ENCODE data around the gene ELFN2. TPM values are rescaled to one million over a fixed set of nuclear protein-coding genes. Genes with fewer than 3 reads are reported as not detected.
"Not testable (repeated sequence)": the region's sequence is repeated elsewhere in the genome, so short reads cannot be mapped to it uniquely, and the experiment has no call there.

Gene ELFN2
- total RNA-seq, 1 experiment from 2014 or later, result 2.3 TPM

DNA sequence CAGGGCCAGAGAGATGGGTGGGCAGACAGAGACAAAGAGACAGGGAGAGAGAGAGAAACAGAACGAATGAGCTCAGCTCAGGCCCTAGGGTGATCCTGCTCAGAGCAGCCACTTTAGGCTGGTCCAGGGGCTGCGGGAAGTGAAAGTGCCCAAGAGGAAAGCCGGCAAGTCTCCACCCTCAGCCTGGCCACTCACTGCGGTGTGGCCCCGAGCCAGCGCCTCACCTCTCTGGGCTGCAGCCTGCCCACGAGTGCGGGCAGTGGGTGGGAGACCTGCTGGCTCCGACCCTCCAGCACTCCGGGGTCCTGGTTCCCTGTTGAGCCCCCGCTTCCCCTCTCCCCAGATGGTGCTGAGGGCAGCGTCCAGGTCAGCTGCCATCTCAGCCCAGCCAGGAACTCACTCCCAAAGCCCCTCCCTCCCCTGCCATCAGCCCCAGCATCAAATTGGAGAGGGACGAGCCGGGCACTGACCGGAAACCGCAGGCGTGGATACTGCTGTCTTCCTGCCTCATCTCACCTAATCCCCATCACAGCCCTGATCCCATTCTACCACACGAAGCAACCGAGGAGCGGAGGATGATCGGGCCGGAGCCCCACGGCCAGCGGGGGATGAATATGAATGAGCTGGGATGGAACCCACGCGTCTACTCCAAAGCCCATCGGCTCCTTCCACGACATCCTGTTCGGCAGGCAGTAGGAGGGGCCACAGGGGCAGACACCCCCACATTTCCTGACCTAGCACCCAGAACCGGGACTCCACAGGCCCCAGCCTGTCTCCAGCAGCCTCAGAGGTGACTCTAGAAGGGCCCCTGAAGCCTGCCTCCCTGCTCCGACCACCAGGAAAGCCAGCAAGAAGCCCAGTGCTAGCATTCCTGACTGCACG, 16.9 kb downstream of the ELFN2 start:
- DNase-seq (ENCODE audit: low read depth), result peak; percentile 73

DNA sequence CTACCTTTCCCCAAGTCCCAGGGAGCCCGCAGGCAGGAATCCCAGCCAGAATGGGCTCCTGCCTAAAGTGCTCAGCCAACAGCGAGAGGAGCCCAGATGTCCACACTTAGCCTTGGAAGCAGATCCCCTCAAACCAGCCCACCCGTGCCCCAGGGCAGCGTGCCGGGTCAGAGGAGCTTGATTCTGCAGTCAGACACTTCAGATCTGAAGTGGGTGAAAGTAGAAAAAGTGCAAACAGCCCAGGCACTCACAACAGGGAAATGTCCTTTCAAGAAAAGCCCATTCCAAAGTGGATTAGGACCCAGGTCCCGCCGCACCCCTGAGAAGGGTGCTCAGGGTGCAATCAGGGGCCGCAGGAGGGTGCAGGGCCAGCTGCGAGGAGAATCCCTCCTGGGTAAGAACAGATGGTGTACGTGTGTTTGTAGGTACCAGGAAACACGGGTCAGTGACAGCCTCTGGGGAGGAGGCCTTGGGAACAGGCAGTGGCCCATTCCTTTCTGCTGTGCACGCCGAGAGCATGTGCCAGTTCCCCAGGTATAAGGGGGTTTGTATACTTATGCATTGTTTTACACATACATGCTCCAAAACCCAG, 17.7 kb downstream of the ELFN2 start:
- no peak for DNase-seq (ENCODE audit: low read depth)

DNA sequence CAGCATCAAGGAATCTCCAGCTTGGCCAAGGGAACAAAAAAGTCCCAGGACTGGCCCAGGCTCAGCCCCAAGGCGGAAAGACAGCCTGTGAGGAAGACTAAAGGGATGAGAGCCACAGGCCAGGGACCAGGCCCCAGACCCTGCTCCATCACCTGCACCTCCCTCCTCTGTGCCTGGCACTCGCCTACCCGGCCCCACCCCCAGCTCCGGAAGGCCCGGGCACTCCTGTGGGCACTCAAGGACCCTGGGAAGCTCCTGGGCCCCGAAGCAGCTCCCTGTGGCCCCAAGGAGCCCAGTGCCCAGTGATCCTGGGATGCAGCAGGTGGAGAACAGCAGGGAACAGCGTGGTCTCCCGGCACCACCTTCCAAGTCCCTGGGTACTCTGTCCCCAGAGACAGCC, 18.2 kb downstream of the ELFN2 start:
- no peak for DNase-seq (ENCODE audit: low read depth)

DNA sequence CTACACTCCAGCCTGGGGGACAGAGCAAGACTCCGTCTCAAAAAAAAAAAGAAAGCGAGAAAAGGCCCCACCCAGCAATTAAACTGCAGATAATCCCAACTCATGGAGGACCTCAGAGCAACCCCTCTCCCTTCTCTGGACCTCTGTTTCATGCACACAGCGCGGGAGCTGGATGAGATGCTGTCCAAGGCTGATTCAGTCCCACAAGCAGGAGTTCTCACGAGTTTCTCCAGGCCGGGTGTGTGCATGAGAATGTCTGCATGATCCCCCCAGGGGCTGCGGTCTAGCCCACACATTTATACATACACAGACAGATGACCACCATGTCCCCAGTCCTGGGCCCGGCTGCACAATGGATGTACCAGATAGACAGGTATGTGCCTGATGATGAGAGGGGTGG, 19.4 kb downstream of the ELFN2 start:
- DNase-seq (ENCODE audit: low read depth), result no peak

DNA sequence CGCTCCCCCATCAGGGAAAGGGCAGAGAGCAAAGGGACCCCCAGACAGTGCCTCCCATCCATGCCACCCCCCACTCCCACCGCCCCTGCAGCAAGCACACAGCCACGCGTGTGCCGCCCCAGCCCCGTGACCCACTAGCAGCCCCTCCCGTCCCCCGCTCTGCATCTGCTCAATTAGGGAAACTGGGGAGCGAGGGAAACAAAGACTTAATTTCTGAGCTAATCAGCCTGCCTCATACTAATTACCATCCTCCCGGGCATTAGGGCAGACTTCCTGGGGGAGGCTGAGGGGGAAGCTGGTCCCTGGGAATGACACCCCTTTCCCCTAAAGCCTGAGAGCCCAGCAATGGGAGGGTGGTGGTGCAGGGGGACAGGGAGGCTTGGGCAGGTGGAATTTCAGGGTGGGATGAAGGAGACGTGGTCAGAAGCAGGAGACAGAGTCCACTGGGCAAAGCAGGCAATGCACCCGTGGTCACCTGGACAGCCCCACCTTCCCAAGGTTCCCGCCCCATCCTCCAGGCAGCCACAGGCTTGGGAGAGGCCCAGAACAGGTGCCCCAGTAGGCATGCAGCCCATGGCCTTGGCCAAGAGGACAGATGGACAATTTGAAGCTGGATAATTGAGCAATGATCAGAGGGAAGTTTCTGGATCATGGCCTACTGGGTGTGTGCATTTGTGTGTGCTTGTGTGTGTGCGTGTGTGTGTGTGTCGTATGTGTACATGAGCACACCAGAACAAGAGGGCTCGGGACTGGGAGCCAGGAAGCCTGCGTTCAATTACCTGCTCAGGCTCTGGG, 20.6 kb downstream of the ELFN2 start:
- no peak for DNase-seq (ENCODE audit: low read depth)

DNA sequence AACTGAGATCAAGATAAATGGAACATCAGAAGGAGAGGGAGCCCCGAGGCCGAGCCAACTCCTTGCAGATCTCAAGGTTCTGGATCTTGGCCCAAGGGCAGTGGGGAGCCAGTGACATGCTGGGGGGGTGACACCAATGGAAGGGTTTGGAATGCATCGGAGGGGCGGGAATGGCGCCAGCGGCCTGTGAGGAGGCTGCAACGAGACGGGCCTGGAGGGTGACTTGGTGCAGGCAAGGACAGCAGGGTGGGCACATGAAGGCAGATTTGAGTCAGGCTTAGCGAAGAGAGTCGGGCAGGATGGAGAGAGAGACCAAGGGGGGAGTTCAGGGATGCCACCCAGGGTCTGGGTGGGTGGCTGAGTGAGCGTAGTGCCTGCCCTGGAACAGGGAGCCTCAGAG, 23.2 kb downstream of the ELFN2 start:
- DNase-seq (ENCODE audit: low read depth), result no peak

DNA sequence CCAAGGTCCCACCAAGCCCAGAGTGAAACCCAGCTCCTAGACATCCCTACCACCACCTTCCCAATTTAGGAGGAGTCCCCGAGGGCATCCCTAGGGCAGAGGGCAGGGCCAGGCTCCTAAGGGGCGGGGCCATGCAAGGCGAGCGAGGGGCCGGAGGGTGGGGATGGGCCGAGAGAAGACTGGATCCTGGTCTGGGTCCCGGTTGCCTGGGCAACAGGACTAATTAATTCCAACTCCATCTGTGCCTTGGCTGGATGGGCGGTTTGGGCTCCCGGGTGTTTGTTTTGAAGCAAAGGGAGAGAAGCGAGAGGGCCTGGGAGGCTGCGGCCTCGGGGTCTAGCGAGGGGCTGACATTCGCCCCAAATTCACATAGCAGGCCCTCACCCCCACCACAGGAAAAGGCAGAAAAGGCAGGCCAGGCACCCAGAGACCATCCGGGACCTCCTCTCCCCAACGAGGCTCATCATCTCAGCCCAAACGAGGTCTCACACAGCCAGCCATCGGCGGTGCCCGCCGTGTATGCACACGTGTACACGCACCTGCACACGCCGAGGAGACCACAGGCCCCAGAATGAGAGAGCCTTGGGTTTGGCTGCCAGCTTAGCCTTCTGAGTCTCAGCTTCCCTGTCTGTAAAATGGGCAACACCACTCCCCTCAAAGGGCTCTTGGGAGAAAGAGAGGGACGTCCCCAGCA, 23.9 kb downstream of the ELFN2 start:
- DNase-seq (ENCODE audit: low read depth), result no peak

DNA sequence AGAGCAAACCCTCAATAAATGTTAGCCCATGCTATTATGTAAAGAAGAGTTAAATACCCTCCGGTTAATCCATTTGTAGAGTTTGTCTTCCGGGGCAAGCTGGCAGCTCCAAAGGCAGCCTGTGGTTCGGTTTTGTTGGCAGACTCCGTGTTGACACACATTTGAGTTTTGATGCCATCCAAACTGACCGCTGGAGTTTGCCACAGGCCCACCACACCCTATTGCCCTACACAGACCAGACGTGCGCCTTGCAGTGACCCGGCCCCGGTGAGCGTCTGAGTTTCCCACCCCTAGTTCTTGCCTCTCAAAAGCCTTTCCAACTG, 25.1 kb downstream of the ELFN2 start:
- no peak for DNase-seq (ENCODE audit: low read depth)

DNA sequence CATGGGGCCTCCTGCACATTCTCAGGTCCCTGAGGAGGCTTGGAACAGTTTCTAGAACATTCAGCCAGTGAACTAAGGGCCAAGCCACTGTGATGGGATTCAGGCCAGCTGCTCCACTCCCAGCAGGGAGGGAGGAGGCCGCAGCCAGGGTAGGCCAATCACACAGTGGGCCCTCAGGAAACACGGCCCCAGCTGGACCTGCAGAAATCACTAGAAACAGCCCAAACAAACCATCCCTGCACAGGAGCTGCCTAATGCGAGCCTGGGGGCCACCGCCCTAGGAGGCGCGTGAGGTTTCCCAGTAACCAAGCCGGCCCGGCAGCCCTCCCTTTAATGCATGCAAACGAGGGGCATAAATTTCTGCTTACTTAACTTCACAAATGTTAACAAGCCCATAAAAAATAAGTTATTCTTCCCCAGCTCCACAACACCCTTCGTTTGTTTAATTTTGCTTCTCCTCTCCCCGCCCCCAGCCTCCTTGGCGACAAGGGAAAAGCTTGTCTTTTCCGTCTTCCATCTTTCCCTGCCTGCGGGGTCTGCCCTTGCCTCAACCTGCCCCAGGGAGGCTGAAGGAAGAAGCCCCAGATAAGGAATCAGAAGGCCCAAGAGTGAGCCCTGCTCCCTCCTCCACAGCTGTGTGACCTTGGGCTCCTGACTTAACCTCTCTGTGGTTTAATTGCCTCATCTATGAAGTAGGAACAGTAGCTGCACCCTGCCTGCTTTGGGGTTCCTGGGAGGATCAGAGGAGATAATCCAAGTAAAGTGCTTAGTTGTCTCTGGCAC, 25.7 kb downstream of the ELFN2 start:
- no peak for DNase-seq (ENCODE audit: low read depth)

DNA sequence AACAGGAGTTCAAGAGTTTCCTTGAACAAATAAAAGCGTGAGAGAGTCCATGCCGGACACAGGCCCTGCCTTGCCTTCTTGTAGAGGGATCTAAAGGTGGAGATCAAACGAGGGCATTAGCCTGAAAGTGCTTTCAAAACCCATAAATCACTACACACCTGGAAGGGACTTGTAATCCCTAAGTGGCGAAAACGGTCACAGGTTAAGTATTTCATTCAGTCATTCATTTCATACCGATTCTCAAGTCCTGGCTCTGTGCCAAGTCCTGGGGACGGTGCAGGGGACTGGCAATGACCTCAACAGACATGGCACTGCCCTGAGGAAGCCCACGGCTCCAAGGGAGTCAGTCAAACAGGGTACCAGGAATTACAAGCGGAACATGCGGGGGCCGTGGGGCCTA, 26.6 kb downstream of the ELFN2 start:
- no peak for DNase-seq (ENCODE audit: low read depth)

DNA sequence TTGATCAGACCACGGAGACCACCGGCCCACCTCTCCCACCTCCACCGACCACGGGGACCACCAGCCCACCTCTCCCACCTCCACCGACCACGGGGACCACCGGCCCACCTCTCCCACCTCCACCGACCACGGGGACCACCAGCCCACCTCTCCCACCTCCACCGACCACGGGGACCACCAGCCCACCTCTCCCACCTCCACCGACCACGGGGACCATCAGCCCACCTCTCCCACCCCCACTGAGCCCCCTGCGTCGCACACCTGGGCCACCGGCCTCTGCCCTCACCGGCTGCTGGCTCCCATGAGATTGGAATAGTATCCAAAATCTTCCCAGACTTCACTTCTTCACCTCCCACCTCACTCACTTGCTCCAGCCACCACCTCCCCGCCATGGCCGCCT, 27.8 kb downstream of the ELFN2 start:
- not testable (repeated sequence) for DNase-seq (ENCODE audit: low read depth)

DNA sequence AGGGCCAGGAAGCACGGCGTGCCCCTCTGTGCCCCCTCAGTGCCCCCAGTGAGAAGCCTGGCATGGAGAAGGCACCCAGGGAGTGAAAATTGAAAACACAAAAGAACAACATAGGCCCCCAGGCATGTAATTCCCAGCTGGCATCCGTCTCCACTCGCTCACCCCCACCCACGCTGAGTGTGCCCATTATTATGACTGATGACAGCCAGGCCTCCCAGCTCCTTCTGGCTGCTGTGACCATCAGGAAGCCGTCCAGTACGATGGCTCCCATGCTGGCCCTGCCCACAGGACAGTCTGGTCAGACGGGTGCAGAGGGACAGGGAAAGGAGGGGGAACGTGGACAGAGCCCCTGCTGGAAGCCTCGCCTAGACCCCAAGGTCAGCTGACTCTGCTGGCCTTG, 30.1 kb downstream of the ELFN2 start:
- DNase-seq (ENCODE audit: low read depth), result no peak

DNA sequence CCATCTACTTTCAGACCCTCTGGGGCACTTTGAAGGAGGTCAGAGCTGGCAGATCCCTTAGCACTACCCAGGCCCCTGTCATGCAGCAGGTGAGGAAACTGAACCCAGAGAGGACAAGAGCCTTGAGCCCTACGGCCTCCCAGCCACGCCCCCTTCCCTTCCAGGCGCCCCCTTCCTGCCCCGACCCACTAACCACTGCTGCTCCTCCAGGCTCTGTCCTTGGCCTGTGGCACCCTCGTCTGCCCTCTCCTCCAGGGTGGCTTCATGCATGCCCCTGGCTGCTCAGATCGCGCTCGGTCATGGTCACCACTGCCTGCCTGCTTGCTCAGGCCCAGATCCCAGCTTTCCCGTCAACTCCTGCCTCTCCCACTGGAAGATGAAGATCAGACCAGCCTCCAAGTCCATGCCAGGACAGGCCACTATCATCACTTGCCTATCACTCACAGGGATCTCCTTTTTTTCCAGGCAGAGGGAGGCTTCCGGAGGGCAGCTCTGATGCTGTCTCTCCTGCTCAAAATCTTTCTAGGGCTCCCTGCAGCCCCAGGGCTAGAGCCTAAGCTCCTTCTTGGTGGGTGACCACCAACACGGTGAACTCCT, 30.7 kb downstream of the ELFN2 start:
- no peak for DNase-seq (ENCODE audit: low read depth)

DNA sequence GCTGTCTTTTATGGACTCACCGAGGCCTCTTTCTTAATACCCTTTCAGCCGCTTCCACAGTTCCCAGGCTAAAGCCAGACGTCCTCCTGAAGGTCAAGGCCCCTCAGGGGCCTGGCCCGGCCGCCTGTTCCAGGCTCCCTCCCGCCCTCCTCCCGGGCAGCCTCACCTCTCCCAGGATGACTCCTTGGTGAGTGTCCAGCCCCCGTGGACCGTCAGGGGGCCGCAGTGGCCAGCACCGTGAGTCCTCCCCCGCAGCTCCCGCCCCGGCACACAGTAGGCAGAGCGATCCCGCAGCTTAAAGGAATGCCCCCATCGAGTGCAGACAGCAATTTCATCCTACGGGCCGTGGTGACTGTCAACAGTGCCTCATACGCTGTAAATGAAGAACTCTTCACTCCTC, 32.9 kb downstream of the ELFN2 start:
- DNase-seq (ENCODE audit: low read depth), result no peak

DNA sequence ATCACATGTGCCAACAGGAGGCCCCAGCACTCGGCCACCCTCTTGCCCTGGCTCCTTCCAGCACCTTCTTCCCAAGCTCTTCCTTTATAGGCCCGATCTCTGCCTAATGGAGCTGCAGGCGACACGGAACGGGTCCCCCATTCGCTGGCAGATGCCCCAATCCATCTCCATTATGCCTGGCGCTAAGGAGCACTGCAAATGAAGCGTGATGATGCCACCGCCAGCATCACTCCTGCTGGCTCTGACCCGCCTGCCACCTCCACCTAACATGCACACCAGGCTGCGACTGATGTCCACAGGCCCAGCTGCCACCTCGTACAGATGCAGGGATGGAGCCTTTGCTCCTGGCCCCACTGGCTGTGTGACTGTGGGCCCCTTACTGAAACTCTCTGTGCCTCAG, 33.5 kb downstream of the ELFN2 start:
- no peak for DNase-seq (ENCODE audit: low read depth)

DNA sequence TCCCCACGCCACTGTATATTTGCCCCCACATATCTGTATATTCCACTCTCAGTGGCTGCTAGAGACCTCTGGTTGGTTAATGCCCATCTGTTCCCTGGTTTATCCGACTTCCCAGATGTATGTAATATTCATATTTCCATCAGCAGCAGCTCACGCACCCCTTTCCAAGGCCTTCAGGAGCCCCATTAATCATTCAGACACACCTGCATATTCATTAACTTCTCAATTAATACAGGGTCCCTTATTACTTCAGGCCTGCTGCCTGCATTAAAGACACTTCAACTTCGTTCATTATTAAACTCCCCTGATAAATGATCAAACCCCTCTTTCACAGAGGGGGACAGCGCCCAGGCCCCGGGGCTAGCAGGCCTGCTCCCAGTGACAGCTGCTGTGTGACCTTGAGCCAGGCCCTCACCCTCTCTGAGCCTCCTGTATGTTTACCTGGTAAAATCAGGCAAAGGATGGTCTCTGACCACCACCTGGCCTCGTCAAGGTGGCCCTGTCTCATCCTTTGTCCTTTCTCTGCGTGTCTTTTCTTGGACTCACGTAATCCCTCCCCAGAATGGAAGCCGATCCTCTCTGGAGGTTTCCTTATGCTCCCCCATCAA, 34.5 kb downstream of the ELFN2 start:
- no peak for DNase-seq (ENCODE audit: low read depth)

DNA sequence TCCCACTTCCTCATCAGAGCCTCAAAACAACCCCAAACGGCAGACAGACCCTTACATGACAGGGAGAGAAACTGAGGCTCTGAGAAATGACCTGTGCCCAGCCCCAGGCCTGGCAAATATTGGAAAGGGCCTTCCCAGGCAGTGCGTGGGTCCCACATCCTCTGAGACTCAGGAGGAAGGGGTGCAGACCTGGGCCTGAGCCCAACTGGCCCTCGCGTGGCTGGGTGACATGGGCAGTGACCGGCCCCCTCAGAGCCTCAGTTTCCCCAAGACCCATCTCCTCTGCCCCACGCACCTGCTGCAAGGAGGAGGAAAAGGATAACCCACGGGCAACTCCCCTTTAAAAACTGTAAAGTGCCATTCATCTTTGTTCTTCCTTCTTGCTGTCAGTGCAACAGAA, 35.6 kb downstream of the ELFN2 start:
- no peak for DNase-seq (ENCODE audit: low read depth)

DNA sequence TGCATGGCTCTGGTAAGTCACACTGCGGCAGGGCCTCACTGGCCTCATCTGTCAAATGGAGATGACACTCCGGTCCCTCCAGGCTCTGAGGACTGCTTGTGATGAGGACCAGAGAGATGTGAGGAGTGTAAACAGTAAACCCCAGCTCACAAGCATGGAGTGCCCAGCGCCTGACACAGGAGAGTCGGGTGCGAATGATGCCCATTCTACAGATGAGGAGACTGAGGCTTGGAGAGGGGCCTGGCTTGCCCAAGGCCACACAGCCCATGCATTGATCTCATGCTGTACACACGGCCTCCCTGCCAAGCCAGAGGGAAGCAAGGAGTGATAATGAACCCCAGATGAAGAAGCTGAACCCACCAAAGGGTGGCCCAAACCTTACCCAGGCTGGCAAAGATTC, 37.2 kb downstream of the ELFN2 start:
- DNase-seq (ENCODE audit: low read depth), result no peak

DNA sequence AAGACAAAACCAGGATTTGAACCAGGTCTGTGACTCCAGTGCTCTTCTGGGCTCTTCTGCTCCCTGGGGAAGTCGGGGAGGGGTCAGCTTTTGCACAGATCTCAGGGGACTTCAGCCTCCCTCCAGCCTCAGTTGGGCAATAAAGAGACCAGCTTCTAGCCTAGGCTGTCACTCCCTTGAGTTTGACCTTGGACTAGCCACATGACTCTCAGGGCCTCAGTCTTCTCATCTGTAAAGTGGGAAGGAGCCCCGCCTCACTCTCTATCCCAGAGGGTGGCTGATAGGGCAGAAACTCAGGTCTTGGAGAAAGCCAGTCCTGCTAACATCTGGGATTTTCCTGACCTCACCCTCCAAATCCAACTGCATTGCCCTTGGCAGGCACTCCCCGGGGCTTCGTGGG, 38.7 kb downstream of the ELFN2 start:
- DNase-seq (ENCODE audit: low read depth), result no peak

DNA sequence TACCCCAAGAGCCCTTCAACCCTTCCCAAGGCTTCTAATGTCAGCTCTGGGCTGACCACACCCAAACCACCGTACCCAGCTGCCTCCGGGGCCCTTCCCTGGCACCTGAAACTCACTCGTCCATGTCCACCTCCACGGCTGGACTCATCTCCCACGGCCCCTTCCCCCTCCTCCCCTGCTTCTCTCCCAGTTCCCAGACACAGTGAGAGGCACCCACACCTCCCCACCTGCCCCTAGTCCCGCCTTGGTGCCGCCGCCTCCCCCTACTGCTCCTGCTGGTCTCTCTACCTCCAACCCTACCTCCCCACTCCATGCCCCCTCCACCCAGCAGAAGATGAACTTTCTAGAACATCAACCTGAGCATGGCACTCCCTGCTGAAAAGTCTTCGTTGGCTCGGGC, 39.5 kb downstream of the ELFN2 start:
- DNase-seq (ENCODE audit: low read depth), result no peak

DNA sequence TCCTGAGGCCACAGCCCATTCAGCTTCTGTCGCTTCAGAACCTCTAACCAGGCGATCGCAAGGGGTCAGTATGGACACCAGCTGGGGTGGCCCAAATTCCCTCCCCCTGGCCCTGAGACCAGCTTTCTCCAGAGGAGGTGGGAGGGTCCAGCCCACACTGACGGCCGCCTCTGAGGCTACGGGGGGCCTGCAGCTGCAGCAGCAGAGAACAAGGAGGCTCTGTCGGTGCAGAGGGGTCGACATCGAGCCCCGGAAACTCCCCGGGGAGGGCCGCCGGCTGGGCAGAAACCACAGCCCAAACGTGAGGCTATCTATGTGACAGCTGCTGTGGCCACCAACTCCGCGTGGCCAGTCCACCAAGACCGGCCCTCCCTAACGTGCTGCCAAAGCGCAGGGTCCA, 40.8 kb downstream of the ELFN2 start:
- DNase-seq (ENCODE audit: low read depth), result no peak

Measured in Daoy (cell line).